Measurements from ENCODE around the gene ITLN1.

Gene ITLN1

DNA sequence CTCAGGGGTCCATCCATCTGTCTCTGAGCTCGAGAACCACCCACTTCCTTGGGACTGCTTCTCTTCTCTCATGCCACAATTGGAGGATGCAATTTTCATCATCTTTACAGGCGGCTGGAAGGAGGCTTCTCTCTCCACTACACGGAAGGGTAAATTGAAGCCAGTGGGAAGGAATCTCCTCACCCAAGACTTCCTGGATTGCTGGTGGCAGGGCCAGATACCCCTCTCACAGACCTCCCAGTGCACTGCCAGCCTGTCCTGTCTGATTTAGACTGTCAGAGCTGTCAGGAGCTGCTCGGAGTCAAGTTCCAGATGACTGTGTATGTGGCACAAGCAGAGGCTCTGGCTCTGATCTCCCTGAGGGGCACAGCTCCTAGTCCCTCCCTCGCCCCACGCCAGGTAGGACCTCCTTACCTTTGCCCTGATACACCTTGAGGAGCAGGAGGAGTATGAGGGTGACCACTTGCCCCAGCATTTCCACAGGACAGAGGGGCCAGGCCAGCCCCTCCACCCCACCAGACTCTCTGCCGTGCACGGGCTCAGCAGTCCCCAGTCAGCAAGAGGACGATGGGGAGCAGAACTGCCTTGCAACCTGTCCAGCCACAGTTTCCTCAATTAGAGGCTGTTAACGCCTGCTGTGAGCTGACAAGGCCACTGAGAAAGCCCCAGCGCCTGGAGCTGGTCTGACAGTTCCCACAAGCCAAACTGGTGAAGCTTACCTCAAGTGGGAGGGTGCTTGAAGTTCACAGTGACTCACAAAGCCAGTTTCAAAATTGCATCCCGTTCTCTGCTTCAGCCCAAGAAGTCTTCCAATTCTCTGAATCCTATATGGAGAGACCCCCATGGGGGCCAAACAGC, 22.5 kb downstream of the ITLN1 start, which contains the start of gene CD244:
Gene CD244 (minus strand): TSS at position 685 of the 858 bp plus-strand sequence. CDS start 210 bp downstream, at position 475.
- TF ChIP-seq POLR2AphosphoS5 (IDR thresholded peaks at IDR 0.05; ENCODE audit: low read depth) (peak; percentile 88), GABPA (IDR thresholded peaks at IDR 0.05; ENCODE audit: low read depth) (no peak), SPI1 (IDR thresholded peaks at IDR 0.05; ENCODE audit: borderline replicate concordance, low read depth) (peak; percentile 48; the same call in 1 of the 2 replicates)
- TF ChIP-seq, protein P1, sequence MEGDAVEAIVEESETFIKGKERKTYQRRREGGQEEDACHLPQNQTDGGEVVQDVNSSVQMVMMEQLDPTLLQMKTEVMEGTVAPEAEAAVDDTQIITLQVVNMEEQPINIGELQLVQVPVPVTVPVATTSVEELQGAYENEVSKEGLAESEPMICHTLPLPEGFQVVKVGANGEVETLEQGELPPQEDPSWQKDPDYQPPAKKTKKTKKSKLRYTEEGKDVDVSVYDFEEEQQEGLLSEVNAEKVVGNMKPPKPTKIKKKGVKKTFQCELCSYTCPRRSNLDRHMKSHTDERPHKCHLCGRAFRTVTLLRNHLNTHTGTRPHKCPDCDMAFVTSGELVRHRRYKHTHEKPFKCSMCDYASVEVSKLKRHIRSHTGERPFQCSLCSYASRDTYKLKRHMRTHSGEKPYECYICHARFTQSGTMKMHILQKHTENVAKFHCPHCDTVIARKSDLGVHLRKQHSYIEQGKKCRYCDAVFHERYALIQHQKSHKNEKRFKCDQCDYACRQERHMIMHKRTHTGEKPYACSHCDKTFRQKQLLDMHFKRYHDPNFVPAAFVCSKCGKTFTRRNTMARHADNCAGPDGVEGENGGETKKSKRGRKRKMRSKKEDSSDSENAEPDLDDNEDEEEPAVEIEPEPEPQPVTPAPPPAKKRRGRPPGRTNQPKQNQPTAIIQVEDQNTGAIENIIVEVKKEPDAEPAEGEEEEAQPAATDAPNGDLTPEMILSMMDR (IDR thresholded peaks at IDR 0.05; ENCODE audit: insufficient read depth, low read length), result no peak
- TF ChIP-seq, protein P2, sequence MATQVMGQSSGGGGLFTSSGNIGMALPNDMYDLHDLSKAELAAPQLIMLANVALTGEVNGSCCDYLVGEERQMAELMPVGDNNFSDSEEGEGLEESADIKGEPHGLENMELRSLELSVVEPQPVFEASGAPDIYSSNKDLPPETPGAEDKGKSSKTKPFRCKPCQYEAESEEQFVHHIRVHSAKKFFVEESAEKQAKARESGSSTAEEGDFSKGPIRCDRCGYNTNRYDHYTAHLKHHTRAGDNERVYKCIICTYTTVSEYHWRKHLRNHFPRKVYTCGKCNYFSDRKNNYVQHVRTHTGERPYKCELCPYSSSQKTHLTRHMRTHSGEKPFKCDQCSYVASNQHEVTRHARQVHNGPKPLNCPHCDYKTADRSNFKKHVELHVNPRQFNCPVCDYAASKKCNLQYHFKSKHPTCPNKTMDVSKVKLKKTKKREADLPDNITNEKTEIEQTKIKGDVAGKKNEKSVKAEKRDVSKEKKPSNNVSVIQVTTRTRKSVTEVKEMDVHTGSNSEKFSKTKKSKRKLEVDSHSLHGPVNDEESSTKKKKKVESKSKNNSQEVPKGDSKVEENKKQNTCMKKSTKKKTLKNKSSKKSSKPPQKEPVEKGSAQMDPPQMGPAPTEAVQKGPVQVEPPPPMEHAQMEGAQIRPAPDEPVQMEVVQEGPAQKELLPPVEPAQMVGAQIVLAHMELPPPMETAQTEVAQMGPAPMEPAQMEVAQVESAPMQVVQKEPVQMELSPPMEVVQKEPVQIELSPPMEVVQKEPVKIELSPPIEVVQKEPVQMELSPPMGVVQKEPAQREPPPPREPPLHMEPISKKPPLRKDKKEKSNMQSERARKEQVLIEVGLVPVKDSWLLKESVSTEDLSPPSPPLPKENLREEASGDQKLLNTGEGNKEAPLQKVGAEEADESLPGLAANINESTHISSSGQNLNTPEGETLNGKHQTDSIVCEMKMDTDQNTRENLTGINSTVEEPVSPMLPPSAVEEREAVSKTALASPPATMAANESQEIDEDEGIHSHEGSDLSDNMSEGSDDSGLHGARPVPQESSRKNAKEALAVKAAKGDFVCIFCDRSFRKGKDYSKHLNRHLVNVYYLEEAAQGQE (IDR thresholded peaks at IDR 0.05; ENCODE audit: insufficient replicate concordance, low read depth), result no peak
- DNase-seq (ENCODE audit: low read depth in 1 of 2, low spot score in 1 of 2), result peak; percentile 83 to 98
- Histone ChIP-seq H3K27me3 (ENCODE audit: insufficient read depth, poor library complexity, severe bottlenecking) (no peaks in the 10 kb centered on the region), H3K4me3 (replicated peaks; ENCODE audit: insufficient read depth, low read length) (peak within 1 kb of the TSS; percentile 64), H3K27ac (replicated peaks) (peak within 1 kb of the TSS; percentile 93)

DNA sequence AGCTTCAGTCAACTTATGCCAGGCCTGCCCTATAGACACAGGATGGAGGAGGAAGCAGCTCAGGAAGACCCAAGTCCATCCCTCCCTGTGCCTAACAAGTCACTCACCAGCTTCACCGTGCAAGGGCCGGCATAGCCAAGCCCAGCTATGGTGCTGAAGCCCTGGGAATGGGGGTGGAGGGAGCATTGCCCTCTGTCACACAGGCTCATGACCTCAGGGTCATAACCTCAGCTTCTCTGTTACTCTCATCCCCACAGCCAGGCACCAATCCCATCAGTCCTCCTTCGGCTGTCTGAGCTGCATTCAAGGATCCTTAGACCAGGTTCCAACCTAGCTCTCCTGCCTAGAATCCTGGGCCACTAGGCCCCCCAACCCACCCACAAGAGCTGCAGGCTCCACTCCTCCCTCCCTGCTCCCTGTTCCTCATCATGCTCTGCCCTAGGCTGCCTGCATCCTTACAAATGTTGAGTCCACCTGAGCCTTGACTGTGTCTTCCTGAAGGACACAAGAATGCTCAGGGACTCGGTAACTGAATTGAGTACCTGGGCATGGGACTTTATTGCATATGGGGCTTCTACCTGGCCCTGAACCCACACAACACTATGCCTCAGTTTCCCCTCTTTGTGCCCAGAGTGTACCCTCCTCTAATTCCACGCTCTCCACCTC, 24.0 kb downstream of the ITLN1 start:
- TF ChIP-seq GABPA (IDR thresholded peaks at IDR 0.05; ENCODE audit: low read depth) (no peak), POLR2AphosphoS5 (IDR thresholded peaks at IDR 0.05; ENCODE audit: low read depth) (no peak), SPI1 (IDR thresholded peaks at IDR 0.05; ENCODE audit: borderline replicate concordance, low read depth) (no peak)
- TF ChIP-seq, protein P1 (IDR thresholded peaks at IDR 0.05; ENCODE audit: insufficient read depth, low read length), result no peak
- TF ChIP-seq, protein P2 (IDR thresholded peaks at IDR 0.05; ENCODE audit: insufficient replicate concordance, low read depth), result no peak
- Histone ChIP-seq H3K27ac (replicated peaks) (peak overlapping the region; percentile 93), H3K27me3 (ENCODE audit: insufficient read depth, poor library complexity, severe bottlenecking) (no peaks in the 10 kb centered on the region), H3K4me3 (replicated peaks; ENCODE audit: insufficient read depth, low read length) (peak overlapping the region; percentile 64)
- no peak for DNase-seq (ENCODE audit: low read depth in 1 of 2, low spot score in 1 of 2)

DNA sequence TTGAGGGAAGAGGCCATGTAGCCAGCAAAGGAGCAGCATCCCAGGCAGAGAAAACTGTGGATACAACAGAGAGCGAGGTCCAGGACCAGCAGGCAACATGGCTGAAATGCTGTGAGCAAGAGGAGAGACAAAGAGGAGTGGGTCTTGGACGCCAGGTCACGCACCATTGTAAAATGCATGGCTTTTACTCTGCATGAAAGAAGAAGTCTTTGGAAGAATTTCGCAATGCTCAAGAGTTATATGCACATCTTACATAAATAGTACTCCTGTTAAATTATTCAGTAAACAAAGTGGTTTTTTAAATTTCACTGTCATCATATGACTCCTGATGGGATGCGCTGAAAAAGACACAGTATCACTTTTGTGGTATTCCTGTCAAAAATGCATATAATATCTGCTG, 25.8 kb downstream of the ITLN1 start:
- no peaks in the 10 kb centered on the region for H3K27me3 ChIP-seq (ENCODE audit: insufficient read depth, poor library complexity, severe bottlenecking)
- no peak overlapping the region for H3K4me3 ChIP-seq (replicated peaks; ENCODE audit: insufficient read depth, low read length)
- peak overlapping the region; percentile 39 for H3K27ac ChIP-seq (replicated peaks)

More for the DNA sequence above, 25.8 kb downstream of the ITLN1 start:
- peak; percentile 53; the same call in 1 of the 2 replicates for TF ChIP-seq SPI1 (IDR thresholded peaks at IDR 0.05; ENCODE audit: borderline replicate concordance, low read depth)
- TF ChIP-seq, protein P1 (IDR thresholded peaks at IDR 0.05; ENCODE audit: insufficient read depth, low read length), result no peak
- peak in 1 of 2 experiments; percentile 54 for DNase-seq (ENCODE audit: low read depth in 1 of 2, low spot score in 1 of 2)

Measured in HL-60 (cell line).